ENCODE measurements around the gene UCN2. TPM values are rescaled to one million over a fixed set of nuclear protein-coding genes. Genes with fewer than 3 reads are reported as not detected.

The UCN2 gene
- total RNA-seq, 4 donors from 2014 or later: 1.7 TPM; not detected in 3

DNA sequence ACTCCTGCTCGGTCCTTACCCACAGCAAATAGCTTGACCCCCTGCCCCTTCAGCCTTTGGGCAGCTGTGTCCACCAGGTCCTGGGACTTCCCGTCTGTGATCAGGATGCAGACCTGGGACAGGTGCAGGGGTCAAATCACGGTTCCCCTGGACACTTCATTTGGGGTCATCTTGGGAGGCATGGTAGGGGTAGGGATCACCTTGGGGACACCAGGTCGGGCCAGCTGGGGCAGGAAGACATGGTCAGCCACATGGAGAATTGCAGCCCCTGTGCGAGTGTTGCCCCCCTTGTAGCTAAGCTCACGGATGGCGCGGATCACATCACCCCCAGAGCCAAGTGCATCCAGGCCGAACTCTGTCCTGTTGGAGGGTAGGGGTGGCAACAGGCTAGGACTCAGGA lies 29.8 kb upstream of the UCN2 start:
- no peak overlapping the region for H3K4me3 ChIP-seq
- no peaks in the 10 kb centered on the region for H3K36me3 ChIP-seq
- no peak overlapping the region for H3K27ac ChIP-seq
- TF ChIP-seq, protein P1, sequence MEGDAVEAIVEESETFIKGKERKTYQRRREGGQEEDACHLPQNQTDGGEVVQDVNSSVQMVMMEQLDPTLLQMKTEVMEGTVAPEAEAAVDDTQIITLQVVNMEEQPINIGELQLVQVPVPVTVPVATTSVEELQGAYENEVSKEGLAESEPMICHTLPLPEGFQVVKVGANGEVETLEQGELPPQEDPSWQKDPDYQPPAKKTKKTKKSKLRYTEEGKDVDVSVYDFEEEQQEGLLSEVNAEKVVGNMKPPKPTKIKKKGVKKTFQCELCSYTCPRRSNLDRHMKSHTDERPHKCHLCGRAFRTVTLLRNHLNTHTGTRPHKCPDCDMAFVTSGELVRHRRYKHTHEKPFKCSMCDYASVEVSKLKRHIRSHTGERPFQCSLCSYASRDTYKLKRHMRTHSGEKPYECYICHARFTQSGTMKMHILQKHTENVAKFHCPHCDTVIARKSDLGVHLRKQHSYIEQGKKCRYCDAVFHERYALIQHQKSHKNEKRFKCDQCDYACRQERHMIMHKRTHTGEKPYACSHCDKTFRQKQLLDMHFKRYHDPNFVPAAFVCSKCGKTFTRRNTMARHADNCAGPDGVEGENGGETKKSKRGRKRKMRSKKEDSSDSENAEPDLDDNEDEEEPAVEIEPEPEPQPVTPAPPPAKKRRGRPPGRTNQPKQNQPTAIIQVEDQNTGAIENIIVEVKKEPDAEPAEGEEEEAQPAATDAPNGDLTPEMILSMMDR (IDR thresholded peaks at IDR 0.05): no peak
- no peak for TF ChIP-seq POLR2A (IDR thresholded peaks at IDR 0.05)
- H3K27me3 ChIP-seq: no peaks in the 10 kb centered on the region
- DNase-seq: no peak
- H3K4me1 ChIP-seq: peaks cover 0 to 20% (median 3%) of the 10 kb centered on the region in 4 donors
- no peaks in the 10 kb centered on the region for H3K9me3 ChIP-seq

DNA sequence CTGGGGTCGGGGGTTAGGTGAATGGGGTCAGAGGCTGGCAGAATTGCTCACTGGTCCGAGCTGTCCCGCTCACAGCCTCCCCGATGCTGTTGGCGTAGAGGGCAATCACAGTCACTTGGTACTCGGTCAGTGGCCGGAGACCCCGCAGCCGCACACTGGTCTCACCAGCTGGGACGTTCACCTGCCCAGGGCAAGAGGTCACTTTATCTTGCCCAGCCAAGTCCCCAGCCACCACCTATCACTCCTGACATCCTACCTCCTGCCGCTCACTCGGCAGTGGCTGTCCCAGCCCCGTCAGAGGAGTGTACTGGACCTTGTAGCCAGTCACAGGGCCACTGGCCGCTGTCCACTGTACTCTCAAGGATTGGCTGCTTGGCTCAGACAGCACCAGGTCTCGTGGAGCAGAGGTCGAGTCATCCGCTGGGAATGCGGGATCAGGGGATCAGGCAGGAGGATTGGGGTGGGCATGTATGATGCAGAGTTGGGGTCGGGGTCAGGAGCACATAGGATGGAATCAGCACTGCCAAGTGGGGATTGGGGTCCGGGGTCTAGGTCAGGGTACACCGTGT lies 29.0 kb upstream of the UCN2 start:
- TF ChIP-seq POLR2A (IDR thresholded peaks at IDR 0.05): no peak
- DNase-seq: no peak
- H3K9me3 ChIP-seq: no peaks in the 10 kb centered on the region
- no peak overlapping the region for H3K27ac ChIP-seq
- H3K27me3 ChIP-seq: no peaks in the 10 kb centered on the region
- no peaks in the 10 kb centered on the region for H3K36me3 ChIP-seq
- peaks cover 0 to 20% (median 3%) of the 10 kb centered on the region in 4 donors for H3K4me1 ChIP-seq
- H3K4me3 ChIP-seq: no peak overlapping the region

DNA sequence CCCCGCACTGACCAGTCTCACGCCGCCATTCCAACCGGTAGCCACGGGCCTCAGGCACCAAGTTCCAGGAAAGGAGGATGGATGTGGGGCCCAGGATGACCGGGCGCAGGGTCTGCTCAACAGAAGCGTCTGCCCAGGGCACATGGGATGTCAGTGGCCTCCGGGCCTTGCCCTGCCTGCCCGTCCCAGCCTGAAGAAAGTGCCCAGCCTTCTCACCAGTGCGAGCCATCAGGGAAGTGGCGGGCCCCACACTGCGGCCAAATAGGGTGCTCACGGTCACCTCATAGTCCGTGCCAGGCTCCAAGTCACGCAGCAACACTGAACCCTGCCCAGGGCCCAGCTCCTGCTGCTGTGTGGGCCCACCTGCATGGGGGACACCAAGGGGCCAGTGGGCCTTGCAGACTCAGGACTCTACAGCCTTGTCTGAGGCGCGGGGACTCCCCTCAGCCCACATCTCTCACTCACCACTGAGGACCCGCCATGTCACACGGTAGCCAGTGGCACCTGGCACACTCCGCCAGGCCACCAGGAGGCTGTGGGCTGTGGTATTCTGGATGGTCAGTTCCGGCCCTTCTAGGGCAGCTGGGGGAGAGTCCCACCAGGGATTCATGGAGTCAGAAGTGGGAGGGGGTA lies 28.4 kb upstream of the UCN2 start:
- H3K27ac ChIP-seq: no peak overlapping the region
- no peak for DNase-seq
- H3K27me3 ChIP-seq: no peaks in the 10 kb centered on the region
- H3K4me3 ChIP-seq: no peak overlapping the region
- peaks cover 0 to 20% (median 3%) of the 10 kb centered on the region in 4 donors for H3K4me1 ChIP-seq
- no peak for TF ChIP-seq POLR2A (IDR thresholded peaks at IDR 0.05)
- TF ChIP-seq, protein P1 (IDR thresholded peaks at IDR 0.05): no peak
- H3K9me3 ChIP-seq: no peaks in the 10 kb centered on the region
- H3K36me3 ChIP-seq: no peaks in the 10 kb centered on the region

DNA sequence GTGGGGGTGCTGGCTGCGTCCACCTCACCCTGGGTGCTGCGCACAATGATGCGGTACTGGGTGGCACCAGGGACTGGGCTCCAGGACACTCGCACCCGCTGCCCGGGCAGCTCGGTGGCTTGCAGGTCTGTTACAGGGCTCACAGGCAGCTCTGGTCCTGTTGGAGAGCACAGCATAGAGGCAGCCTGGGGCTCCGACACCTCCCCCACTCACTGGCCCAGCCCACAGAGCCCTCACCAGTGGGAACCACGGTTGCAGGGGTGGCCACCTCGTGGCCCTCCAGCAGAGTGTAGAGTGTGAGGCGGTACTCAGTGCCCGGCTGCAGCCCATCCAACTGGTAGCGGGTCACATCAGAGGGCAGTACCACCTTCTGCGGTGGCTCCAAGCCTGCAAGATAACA lies 27.9 kb upstream of the UCN2 start:
- H3K36me3 ChIP-seq: no peaks in the 10 kb centered on the region
- no peak for DNase-seq
- no peaks in the 10 kb centered on the region for H3K9me3 ChIP-seq
- no peak overlapping the region for H3K27ac ChIP-seq
- no peak overlapping the region for H3K4me3 ChIP-seq
- no peaks in the 10 kb centered on the region for H3K27me3 ChIP-seq
- TF ChIP-seq POLR2A (IDR thresholded peaks at IDR 0.05): no peak
- TF ChIP-seq, protein P1 (IDR thresholded peaks at IDR 0.05): no peak
- peaks cover 0 to 20% (median 3%) of the 10 kb centered on the region in 4 donors for H3K4me1 ChIP-seq

DNA sequence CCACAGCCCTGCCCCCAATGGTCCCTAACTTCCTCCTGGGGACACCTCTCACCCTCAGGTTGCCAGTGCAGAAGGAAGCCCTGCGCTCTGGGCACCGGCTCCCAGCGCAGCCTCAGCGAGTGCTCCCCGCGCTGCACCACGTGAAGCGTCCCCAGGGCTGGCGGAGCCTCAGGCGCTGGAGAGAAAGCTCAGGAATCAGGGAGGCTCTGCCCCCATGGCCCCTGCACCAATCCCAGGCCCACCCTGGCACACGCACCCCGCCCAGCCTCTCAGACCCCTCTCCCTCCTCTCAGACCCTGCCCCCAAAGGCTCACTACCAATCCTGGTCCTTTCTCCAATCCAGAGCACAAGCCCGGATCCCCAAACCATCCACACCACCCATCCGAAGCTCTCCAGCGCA lies 24.6 kb upstream of the UCN2 start:
- no peaks in the 10 kb centered on the region for H3K27me3 ChIP-seq
- no peaks in the 10 kb centered on the region for H3K4me1 ChIP-seq
- no peaks in the 10 kb centered on the region for H3K36me3 ChIP-seq
- H3K27ac ChIP-seq: no peak overlapping the region
- H3K4me3 ChIP-seq: no peak overlapping the region
- no peak for TF ChIP-seq POLR2A (IDR thresholded peaks at IDR 0.05)
- TF ChIP-seq, protein P1 (IDR thresholded peaks at IDR 0.05): no peak
- H3K9me3 ChIP-seq: no peaks in the 10 kb centered on the region
- DNase-seq: no peak

DNA sequence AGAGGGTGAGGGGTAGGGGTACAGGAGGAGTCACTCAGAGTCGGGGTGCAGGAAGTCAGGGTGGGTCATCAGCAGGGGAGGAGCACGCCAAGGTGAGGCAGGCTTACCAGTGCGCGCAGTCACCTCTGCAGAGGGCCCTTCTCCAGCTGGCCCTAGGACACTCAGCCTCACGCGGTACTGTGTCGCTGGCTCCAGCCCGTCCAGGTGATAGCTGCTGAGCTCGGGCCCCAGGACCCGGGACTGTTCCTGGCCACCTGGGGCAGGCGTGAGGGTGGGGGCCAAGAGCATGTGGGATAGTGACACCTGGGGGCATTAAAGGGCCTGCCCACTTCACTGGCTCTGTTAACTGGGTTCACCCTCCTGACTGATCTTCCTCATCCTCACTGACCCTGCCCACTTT lies 24.1 kb upstream of the UCN2 start:
- Histone ChIP-seq H3K27me3 (no peaks in the 10 kb centered on the region), H3K27ac (no peak overlapping the region), H3K36me3 (no peaks in the 10 kb centered on the region), H3K9me3 (no peaks in the 10 kb centered on the region), H3K4me1 (no peaks in the 10 kb centered on the region), H3K4me3 (no peak overlapping the region)
- DNase-seq: no peak
- TF ChIP-seq POLR2A (IDR thresholded peaks at IDR 0.05): no peak
- TF ChIP-seq, protein P1 (IDR thresholded peaks at IDR 0.05): no peak
